Measurements from ENCODE around the gene EXO5. TPM values are rescaled to one million over a fixed set of nuclear protein-coding genes. Genes with fewer than 3 reads are reported as not detected.
A peak's percentile ranks its signal among the peaks of the same experiment; 100 is the strongest.

The EXO5 gene
- total and polyA plus RNA-seq, 2 of the 13 experiments (the other 11 are each of a cell fraction or from before 2014, with no cell fraction given): 9.9 to 20.5 TPM

- TF ChIP-seq STAT6 (CRISPR knock-in tag; IDR thresholded peaks at IDR 0.05; ENCODE audit: borderline replicate concordance) (no peak), HOXA3 (CRISPR knock-in tag; IDR thresholded peaks at IDR 0.05) (no peak), XRCC5 (optimal IDR thresholded peaks at IDR 0.05; ENCODE audit: low read length) (no peak), TEF (CRISPR knock-in tag; IDR thresholded peaks at IDR 0.05) (no peak), ZNF329 (CRISPR knock-in tag; IDR thresholded peaks at IDR 0.05; ENCODE audit: low read depth) (no peak), AFF4 (CRISPR knock-in tag; IDR thresholded peaks at IDR 0.05) (no peak), RERE (CRISPR knock-in tag; IDR thresholded peaks at IDR 0.05; ENCODE audit: low read depth) (no peak), ZNF367 (CRISPR knock-in tag; IDR thresholded peaks at IDR 0.05; ENCODE audit: borderline replicate concordance) (no peak), NR2F2 (IDR thresholded peaks at IDR 0.05; ENCODE audit: borderline replicate concordance, low read depth) (peak; percentile 37; the same call in 1 of the 2 replicates), RNF2 (conservative IDR thresholded peaks at IDR 0.05; ENCODE audit: low read depth) (no peak), CBFB (CRISPR knock-in tag; IDR thresholded peaks at IDR 0.05) (no peak), MYPOP (CRISPR knock-in tag; IDR thresholded peaks at IDR 0.05) (peak; percentile 31; the same call in 1 of the 2 replicates), RCOR2 (CRISPR knock-in tag; IDR thresholded peaks at IDR 0.05) (peak; percentile 56; the same call in 1 of the 2 replicates), TOPORS (CRISPR knock-in tag; IDR thresholded peaks at IDR 0.05) (no peak), NFE2L2 (IDR thresholded peaks at IDR 0.05; ENCODE audit: low read length) (no peak), MTF1 (CRISPR knock-in tag; IDR thresholded peaks at IDR 0.05) (no peak), SMARCC2 (IDR thresholded peaks at IDR 0.05) (no peak)
Observed at GRCh38 chr1:40535732-40536131, 27.2 kb downstream of the EXO5 start (continued).
